GM10266 (cell line): ENCODE results near the gene RNF151.
"Not testable (repeated sequence)": the region's sequence is repeated elsewhere in the genome, so short reads cannot be mapped to it uniquely, and the experiment has no call there.

Experiments used
- DNase-seq: peaks from one replicate; pipeline ENCODE4 v3.0.0; 2012; ENCODE audit errors: extremely low spot score
- TF ChIP-seq, protein P1 (sequence below): IDR thresholded peaks from 2 replicates; pipeline ENCODE4 v1.5.1; 2012; ENCODE audit warnings: mild to moderate bottlenecking, low read depth; ENCODE audit not compliant: control insufficient read depth, insufficient read depth; ENCODE audit errors: missing control alignments

RNF151 gene

DNA sequence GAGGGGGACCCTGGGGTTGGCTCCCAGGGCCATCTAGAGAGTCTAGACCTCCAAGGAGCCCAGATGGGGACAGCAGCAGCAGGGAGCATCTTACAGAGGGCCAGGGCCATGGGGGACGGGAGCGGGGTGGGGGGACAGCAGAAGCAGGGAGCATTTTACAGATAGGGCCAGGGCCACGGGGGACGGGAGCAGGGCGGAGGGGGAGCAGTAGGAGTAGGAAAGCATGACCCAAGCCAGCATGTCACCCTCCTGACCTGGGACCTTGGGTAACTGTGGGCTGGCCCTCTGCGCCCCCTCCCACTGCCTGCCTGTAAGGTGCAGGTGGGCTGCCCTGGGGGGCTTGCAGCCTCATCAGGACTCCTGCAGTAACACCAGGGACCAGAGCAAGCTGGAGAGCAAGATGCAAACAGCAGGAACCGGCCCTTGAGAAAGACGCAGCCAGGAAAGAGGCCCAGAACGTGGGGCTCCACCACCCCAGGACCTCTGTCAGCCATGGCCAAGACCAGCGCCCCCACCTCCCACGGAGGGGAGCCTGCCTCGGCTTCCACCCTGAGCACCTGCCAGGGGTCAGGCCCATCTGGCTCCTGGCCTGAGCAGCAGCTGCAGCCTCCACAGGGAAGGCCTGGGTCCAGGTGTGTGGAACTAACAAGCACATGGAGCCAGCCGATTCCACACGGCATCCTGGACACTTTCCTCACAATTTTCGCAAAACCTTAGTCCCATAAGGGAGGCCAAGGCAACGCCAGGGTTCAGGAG is 40.6 kb downstream of the RNF151 start:
- TF ChIP-seq, protein P1, sequence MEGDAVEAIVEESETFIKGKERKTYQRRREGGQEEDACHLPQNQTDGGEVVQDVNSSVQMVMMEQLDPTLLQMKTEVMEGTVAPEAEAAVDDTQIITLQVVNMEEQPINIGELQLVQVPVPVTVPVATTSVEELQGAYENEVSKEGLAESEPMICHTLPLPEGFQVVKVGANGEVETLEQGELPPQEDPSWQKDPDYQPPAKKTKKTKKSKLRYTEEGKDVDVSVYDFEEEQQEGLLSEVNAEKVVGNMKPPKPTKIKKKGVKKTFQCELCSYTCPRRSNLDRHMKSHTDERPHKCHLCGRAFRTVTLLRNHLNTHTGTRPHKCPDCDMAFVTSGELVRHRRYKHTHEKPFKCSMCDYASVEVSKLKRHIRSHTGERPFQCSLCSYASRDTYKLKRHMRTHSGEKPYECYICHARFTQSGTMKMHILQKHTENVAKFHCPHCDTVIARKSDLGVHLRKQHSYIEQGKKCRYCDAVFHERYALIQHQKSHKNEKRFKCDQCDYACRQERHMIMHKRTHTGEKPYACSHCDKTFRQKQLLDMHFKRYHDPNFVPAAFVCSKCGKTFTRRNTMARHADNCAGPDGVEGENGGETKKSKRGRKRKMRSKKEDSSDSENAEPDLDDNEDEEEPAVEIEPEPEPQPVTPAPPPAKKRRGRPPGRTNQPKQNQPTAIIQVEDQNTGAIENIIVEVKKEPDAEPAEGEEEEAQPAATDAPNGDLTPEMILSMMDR, result no peak
- DNase-seq, result no peak

DNA sequence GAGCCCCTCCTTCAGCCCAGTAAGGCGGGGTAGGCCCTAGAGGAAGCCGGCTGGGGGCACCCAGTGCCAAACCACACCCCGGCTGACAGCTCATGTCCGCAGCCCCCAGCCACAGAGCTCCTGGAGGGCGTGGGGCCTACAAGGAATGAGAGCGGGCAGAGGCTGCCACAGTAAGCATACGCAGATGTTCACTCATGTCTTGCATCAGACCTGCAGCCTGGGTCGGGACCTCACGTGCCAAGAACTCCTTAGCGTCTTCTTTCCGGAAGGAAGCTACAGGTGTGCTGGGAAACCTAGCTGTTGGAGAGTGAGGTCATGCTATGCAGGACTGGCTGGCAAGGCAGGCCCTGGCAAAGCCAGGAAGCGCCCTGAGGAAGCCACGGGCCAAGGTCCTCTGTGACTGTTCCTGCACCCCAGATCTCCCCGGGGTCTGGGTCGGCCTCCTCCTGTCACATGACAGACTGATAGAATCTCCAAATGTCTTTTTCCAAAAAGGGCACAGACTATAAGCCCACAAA is 41.4 kb downstream of the RNF151 start:
- TF ChIP-seq, protein P1, result no peak
- DNase-seq, result no peak

DNA sequence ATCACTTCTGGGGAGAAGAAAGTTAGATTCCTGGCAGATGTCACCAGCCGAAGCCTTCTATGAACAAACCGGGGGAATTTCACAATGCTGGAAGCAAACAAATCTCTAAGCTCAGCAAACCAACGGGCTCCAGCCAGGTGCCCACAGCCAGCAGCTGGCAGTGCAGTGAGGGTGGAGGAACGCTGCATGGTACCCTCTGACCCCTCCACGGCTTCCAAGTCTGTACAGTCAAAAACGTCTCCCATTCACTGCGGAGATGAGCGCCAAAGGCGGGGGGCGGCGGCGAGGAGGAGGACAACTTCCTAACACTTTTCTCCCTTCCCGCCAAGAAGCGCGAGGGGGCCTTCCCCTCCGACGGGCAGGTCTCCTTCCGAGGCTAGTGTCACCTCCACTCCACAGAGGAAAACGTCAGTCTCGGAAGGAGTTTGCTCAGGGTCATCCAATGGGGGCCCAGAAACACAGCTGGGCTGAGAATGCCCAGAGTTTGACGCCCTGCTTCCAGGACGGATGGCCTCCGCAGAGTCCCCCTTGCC is 42.0 kb downstream of the RNF151 start:
- DNase-seq, result no peak
- TF ChIP-seq, protein P1, result no peak

DNA sequence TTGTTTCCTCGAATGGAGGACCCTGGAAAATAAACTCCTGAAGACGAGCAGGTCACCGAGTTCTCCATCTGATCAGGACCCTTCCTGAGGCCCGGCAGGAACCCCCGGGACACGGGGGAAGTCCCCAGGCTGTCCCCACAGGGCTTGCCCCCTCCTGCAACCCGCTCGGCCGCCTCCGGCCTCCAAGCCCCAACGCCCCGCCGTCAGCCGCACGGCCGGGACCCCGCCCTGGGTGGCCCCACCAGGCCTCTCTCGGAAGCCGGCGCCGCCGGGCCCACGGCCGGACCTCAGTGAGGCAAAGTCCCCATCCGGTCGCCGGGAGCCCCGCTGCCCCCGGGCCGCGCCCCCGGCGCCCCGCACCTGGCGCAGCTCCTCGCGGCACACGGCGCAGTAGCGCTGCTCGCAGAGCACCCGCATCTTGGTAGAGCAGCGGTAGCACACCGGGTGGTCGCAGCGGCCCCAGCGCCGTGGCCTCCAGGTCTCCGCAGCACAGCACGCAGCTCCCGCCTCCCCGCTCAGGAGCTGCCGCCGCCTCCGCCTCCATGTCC is 42.6 kb downstream of the RNF151 start:
- no peak for DNase-seq
- TF ChIP-seq, protein P1, result no peak

DNA sequence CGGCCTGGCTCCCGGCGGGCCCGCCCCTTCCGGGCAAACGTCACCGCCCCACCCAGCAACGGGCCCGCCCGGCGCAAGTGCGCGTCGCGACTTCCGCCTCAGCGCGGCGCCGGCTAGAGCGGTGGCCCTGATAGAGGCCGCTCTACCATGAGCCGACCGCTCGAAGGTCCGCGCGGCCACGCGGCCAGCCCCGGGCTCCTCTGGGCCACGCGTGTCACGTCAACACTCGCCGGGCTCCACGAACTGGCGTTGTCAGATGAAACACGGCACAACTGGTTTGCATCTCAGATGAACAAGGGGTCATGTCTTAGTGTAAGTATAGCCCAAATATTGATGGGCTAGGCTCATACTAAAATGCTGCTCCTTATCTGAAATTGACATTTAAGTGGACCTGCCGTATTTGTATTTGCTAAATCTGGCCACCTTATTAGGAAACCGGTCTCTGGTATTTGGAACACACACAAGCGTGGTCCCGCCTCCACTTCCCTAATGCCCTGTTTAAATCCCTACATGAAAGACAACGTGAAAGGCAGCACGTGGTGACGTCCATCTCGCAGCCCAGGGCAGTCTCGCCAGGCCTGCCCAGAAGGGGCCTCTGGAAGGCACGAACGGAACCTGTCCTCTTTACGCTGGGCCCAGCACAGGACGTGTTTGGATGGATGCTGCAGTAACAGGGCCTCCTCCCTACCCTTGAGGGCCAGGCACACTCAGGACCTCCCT is 43.3 kb downstream of the RNF151 start, which contains the start of gene ZNF598:
Gene ZNF598, minus strand, starts transcription at position 31 of the 720 bp plus-strand sequence.
- TF ChIP-seq, protein P1, result no peak
- DNase-seq, result peak; percentile 98

DNA sequence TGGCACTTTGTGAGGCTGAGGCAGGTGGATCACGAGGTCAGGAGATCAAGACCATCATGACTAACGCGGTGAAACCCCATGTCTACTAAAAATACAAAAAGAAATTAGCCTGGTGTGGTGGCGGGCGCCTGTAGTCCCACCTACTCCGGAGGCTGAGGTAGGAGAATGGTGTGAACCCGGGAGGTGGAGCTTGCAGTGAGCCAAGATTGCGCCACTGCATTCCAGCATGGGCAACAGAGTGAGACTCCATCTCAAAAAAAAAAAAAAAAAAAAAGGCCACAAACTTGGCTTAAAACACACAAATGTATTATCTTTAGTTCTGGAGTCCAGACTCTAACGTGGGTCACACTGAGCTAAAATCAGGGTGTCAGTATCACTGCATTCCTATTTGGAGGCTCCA is 45.1 kb downstream of the RNF151 start:
- not testable (repeated sequence) for DNase-seq

DNA sequence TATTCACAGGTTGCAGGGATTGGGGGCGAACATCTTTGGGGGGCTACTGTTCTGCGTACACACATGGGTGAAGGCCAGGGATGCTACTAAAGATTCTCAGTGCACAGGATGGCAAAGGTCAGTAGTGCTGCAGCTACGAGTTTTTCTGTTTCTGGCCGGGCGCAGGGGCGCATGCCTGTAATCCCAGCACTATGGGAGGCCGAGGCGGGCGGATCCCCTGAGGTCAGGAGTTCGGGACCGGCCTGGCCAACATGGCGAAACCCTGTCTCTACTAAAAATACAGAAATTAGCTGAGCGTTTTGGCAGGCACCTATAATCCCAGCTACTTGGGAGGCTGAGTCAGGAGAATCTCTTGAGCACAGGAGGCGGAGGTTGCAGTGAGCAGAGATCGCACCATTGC is 46.9 kb downstream of the RNF151 start:
- DNase-seq, result no peak
- TF ChIP-seq, protein P1, result no peak
